ENCODE measurements around the gene RNF144B.
A peak's percentile ranks its signal among the peaks of the same experiment; 100 is the strongest.
"Not testable (repeated sequence)": the region's sequence is repeated elsewhere in the genome, so short reads cannot be mapped to it uniquely, and the experiment has no call there.

The RNF144B gene

DNA sequence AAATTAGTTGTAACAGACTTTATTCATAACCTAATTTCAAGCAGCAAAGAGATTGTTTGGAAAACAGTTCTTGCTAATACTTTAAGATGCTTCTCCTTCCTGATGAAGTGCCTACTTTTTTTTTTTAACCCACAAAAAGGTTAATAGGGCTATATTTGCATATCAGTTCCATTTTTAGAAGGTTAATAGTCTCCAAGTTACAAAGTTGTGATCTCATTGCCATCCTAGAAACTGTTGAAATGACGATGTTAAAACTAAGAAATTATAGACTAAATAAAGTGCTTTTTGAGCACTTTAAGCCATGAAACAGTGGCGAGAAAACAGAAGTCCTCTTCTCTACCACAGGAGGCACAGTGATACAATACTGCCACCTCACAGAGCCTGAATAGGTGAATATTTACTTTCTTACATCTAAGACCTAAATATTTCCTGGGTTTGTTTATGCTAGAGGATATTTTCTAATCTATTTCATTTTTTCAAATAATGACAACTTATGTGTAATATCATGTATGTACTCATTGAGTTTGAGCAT lies 5.3 kb downstream of the RNF144B start:
- TF ChIP-seq, protein P1, sequence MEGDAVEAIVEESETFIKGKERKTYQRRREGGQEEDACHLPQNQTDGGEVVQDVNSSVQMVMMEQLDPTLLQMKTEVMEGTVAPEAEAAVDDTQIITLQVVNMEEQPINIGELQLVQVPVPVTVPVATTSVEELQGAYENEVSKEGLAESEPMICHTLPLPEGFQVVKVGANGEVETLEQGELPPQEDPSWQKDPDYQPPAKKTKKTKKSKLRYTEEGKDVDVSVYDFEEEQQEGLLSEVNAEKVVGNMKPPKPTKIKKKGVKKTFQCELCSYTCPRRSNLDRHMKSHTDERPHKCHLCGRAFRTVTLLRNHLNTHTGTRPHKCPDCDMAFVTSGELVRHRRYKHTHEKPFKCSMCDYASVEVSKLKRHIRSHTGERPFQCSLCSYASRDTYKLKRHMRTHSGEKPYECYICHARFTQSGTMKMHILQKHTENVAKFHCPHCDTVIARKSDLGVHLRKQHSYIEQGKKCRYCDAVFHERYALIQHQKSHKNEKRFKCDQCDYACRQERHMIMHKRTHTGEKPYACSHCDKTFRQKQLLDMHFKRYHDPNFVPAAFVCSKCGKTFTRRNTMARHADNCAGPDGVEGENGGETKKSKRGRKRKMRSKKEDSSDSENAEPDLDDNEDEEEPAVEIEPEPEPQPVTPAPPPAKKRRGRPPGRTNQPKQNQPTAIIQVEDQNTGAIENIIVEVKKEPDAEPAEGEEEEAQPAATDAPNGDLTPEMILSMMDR (IDR thresholded peaks at IDR 0.05; ENCODE audit: borderline replicate concordance, control extremely low read depth, extremely low read depth, insufficient read depth, missing control alignments), result no peak
- in situ Hi-C loops (cut with MboI; ENCODE audit: low sequenced_read_pairs, unreplicated experiment), result no loop called here
- no peak for DNase-seq (ENCODE audit: low spot score)

GRCh38 chr6:18393698-18394097 lies 6.5 kb downstream of the RNF144B start:
- in situ Hi-C loops (cut with MboI; ENCODE audit: low sequenced_read_pairs, unreplicated experiment), result no loop called here

GRCh38 chr6:18395177-18395855 lies 8.2 kb downstream of the RNF144B start:
- no peak for DNase-seq (ENCODE audit: low spot score)
- in situ Hi-C loops (cut with MboI; ENCODE audit: low sequenced_read_pairs, unreplicated experiment), result no loop called here
- TF ChIP-seq, protein P1 (IDR thresholded peaks at IDR 0.05; ENCODE audit: borderline replicate concordance, control extremely low read depth, extremely low read depth, insufficient read depth, missing control alignments), result no peak

More at GRCh38 chr6:18393698-18394097, 6.5 kb downstream of the RNF144B start:
- DNase-seq (ENCODE audit: low spot score), result no peak
- TF ChIP-seq, protein P1 (IDR thresholded peaks at IDR 0.05; ENCODE audit: borderline replicate concordance, control extremely low read depth, extremely low read depth, insufficient read depth, missing control alignments), result no peak

GRCh38 chr6:18395856-18396197 lies 8.7 kb downstream of the RNF144B start:
- no peak for DNase-seq (ENCODE audit: low spot score)
- in situ Hi-C loops (cut with MboI; ENCODE audit: low sequenced_read_pairs, unreplicated experiment), result no loop called here
- TF ChIP-seq, protein P1 (IDR thresholded peaks at IDR 0.05; ENCODE audit: borderline replicate concordance, control extremely low read depth, extremely low read depth, insufficient read depth, missing control alignments), result no peak

GRCh38 chr6:18397701-18398100 lies 10.6 kb downstream of the RNF144B start:
- TF ChIP-seq, protein P1 (IDR thresholded peaks at IDR 0.05; ENCODE audit: borderline replicate concordance, control extremely low read depth, extremely low read depth, insufficient read depth, missing control alignments), result no peak
- no peak for DNase-seq (ENCODE audit: low spot score)
- in situ Hi-C loops (cut with MboI; ENCODE audit: low sequenced_read_pairs, unreplicated experiment), result no loop called here

- DNase-seq (ENCODE audit: low spot score); in situ Hi-C loops (cut with MboI; ENCODE audit: low sequenced_read_pairs, unreplicated experiment): not testable (repeated sequence)
These were observed 11.1 kb downstream of the RNF144B start for GRCh38 chr6:18398225-18398624.

DNA sequence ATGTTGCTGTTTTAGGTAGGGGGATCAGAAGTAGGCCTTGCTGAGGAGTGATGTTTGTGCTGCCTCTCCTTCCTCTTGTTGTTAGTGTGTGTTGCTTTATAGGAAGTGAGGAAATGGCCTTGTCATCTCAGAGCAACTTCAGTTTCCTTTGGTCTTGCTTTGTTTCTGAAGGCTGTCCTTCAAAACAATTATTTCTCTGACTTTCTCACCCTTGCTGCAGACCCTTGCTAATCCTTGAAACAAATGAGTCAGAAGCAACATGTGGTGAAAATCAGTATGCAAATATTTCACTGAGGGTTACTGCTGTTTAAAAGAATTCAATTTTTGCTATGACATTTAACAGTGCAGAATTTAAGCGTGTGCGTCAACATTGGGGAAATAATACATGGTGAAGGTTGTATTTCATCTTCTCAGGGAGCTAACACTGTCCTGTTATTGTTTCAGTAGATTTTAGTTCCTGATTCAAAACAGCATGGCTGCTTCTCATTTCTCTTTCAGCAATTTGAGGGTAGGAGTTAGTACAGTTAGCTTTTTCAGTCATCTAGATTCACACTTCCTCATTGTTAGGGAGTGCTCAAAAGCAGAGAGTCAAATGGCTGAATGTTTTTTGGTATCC lies 13.8 kb downstream of the RNF144B start:
- DNase-seq (ENCODE audit: low spot score), result peak; percentile 50
- in situ Hi-C loops (cut with MboI; ENCODE audit: low sequenced_read_pairs, unreplicated experiment), result no loop called here
- TF ChIP-seq, protein P1 (IDR thresholded peaks at IDR 0.05; ENCODE audit: borderline replicate concordance, control extremely low read depth, extremely low read depth, insufficient read depth, missing control alignments), result no peak

GRCh38 chr6:18404965-18405364 lies 17.8 kb downstream of the RNF144B start:
- in situ Hi-C loops (cut with MboI; ENCODE audit: low sequenced_read_pairs, unreplicated experiment); DNase-seq (ENCODE audit: low spot score): not testable (repeated sequence)
